ENCODE measurements around the gene HOMER2. TPM values are rescaled to one million over a fixed set of nuclear protein-coding genes. Genes with fewer than 3 reads are reported as not detected.
A peak's percentile ranks its signal among the peaks of the same experiment; 100 is the strongest.

Gene HOMER2
- total RNA-seq, 1 experiment from 2014 or later: 14.2 TPM

DNA sequence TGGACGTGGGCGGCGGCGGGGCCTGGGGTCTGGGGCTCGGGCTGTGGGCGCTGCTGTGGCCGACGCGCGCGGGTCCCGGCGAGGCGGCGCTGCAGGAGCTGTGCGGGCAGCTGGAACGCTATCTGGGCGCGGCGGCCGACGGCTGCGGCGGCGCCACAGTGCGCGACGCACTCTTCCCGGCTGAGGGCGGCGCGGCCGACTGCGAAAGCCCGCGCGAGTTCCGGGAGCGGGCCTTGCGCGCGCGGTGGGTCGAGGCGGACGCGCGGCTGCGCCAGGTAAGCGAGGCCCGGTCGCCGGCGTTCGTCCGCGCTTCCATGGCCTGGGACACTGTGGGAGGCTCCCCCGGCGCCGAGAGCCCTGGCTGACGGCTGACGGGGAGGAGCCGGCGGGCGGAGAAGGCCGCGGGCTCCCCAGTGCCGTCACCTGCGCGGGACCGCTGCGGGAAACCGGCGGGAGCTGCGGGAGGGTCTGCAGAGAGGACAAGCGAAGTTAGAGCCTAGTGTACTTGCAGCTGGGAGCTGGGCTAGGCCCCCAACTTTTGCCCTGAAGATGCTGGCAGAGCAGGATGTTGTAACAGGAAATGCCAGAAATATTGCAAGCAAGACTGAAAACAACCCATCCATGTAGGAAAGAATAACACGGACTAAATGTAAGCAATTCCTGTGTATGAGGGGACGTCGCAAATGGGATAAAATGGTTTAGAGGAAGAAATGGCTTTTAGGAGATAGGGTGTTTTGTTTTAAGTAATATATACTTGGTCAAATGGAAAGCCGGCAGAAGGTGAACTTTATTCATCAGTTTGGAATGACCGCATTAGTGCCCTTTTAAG, 142.2 kb downstream of the HOMER2 start:
- Histone ChIP-seq H3T11ph (ENCODE audit: low read length) (no peak overlapping the region), H3K4ac (ENCODE audit: low read depth, low read length) (no peak overlapping the region), H4K91ac (ENCODE audit: insufficient read length, low read depth, low read length) (no peak overlapping the region), H3K79me1 (ENCODE audit: insufficient read depth, low read depth, low read length, poor library complexity, severe bottlenecking) (no peaks in the 10 kb centered on the region), H3K23ac (ENCODE audit: insufficient read length, low read depth, low read length) (no peak overlapping the region), H4K5ac (ENCODE audit: insufficient read length, low read depth, low read length) (no peak overlapping the region), H2BK120ac (ENCODE audit: low read depth, low read length, poor library complexity, severe bottlenecking) (no peak overlapping the region), H3K4me2 (ENCODE audit: insufficient read depth, insufficient read length, low read length) (peak overlapping the region; percentile 83), H3K14ac (ENCODE audit: insufficient read depth, low read length) (no peak overlapping the region; the same call in 1 of the 2 replicates), H3K27ac (ENCODE audit: insufficient read length, low read depth, low read length) (no peak overlapping the region), H4K8ac (replicated peaks; ENCODE audit: insufficient read length, low read depth, low read length) (no peak overlapping the region), H2AK5ac (ENCODE audit: insufficient read length, low read length) (no peak overlapping the region), H3K18ac (ENCODE audit: insufficient read length, low read depth, low read length) (no peak overlapping the region), H3K4me1 (ENCODE audit: insufficient read depth, low read length) (no peaks in the 10 kb centered on the region), H3K27me3 (ENCODE audit: insufficient read depth, low read length) (no peaks in the 10 kb centered on the region), H3K9me3 (ENCODE audit: control insufficient read depth, low read depth, low read length) (no peaks in the 10 kb centered on the region), H3K56ac (ENCODE audit: insufficient read length, low read depth, low read length) (no peak overlapping the region), H4K20me1 (ENCODE audit: control insufficient read depth, insufficient read depth, insufficient read length) (no peaks in the 10 kb centered on the region), H2BK12ac (ENCODE audit: insufficient read length, low read depth, low read length) (no peak overlapping the region), H3K23me2 (ENCODE audit: insufficient read length, low read depth, low read length, poor library complexity, severe bottlenecking) (peaks cover 6% of the 10 kb centered on the region), H2BK15ac (ENCODE audit: low read depth, low read length) (no peak overlapping the region), H2BK20ac (ENCODE audit: low read depth, low read length, poor library complexity, severe bottlenecking) (no peak overlapping the region), H3K79me2 (ENCODE audit: insufficient read depth, low read length) (no peaks in the 10 kb centered on the region), H2BK5ac (ENCODE audit: insufficient read length, low read length) (no peak overlapping the region), H2AFZ (ENCODE audit: low read length) (no peak overlapping the region), H3K9ac (ENCODE audit: extremely low read depth, insufficient read length, low read length) (peak overlapping the region; percentile 71)
- Mint-ChIP-seq H3K4me3 (peak overlapping the region; percentile 81 to 92), H3K4me1 (peaks cover 10 to 20% of the 10 kb centered on the region in 2 experiments), H3K27me3 (ENCODE audit: low read depth) (no peaks in the 10 kb centered on the region), H3K36me3 (ENCODE audit: insufficient read depth in 1 of 3, low read depth in 3 of 3) (peaks cover 1 to 10% (median 5%) of the 10 kb centered on the region in 3 experiments; a peak in 4 of 7 replicates), H3K9me3 (no peaks in the 10 kb centered on the region), H3K27ac (peak overlapping the region in 2 of 3 experiments; percentile 32 to 37; a peak in 3 of 7 replicates)
- DNase-seq: peak; percentile 35
- WGBS (ENCODE audit: extremely low coverage, insufficient read length, low lambda C conversion rate): no CpG with 5 or more reads among the region's 81 CpGs
- TF ChIP-seq, protein P1, sequence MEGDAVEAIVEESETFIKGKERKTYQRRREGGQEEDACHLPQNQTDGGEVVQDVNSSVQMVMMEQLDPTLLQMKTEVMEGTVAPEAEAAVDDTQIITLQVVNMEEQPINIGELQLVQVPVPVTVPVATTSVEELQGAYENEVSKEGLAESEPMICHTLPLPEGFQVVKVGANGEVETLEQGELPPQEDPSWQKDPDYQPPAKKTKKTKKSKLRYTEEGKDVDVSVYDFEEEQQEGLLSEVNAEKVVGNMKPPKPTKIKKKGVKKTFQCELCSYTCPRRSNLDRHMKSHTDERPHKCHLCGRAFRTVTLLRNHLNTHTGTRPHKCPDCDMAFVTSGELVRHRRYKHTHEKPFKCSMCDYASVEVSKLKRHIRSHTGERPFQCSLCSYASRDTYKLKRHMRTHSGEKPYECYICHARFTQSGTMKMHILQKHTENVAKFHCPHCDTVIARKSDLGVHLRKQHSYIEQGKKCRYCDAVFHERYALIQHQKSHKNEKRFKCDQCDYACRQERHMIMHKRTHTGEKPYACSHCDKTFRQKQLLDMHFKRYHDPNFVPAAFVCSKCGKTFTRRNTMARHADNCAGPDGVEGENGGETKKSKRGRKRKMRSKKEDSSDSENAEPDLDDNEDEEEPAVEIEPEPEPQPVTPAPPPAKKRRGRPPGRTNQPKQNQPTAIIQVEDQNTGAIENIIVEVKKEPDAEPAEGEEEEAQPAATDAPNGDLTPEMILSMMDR (conservative IDR thresholded peaks at IDR 0.05): no peak; the same call in 2 of the 3 replicates

All from H9 (cell line).